Measurements from ENCODE around the gene CNIH2.
"Not testable (repeated sequence)": the region's sequence is repeated elsewhere in the genome, so short reads cannot be mapped to it uniquely, and the experiment has no call there.

CNIH2 gene

DNA sequence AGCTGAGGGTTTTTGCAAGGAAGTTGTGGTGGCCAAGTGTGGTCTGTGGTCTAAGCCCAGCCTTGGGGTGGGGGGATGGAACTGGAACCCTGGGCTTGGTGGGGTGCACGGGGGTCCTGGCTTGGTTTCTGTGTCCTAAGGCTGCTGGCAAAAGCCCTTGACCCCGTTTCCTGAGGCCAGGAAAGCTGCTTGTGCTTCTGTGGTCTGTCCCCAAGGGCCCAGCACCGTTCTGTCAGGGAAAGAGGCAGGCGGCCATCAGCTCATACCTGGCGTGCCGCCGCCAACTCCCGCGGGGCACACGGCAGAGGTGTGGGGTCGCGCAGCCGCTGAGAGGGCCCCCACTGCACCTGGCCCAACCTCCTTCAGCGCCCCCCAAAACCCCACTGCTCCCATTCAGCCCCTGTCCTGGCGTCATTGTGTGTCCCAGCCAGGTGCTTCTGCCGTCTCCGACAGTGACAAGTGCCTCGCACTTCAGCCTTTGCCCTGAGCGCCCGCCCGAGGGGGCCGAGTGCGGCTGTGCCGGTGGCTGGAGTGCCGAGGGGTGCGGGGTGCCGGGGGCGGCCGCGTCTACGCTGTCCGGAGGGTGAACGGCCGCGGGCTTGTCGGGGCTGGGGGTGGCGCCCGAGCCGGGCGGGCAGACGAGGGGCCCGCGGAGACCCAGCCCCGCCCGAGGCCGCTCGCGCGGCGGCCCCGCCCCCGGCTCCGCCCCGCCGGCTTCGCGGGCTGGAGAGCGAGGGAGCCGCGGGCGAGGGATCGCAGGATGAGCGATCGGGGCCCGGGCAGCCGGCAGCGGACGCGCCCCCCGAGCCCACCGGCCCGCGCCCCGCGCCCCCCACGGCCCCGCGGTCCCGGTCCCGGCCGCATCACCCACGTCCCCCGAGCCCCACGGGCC lies at the start of gene CNIH2:
TSS of gene CNIH2 (plus strand) at position 705 of the 892 bp plus-strand sequence. CDS start 282 bp downstream, outside the sequence.
- DNase-seq (ENCODE audit: low read depth in 2 of 3, low spot score in 1 of 3): peak in 1 of 3 donors; percentile 39

DNA sequence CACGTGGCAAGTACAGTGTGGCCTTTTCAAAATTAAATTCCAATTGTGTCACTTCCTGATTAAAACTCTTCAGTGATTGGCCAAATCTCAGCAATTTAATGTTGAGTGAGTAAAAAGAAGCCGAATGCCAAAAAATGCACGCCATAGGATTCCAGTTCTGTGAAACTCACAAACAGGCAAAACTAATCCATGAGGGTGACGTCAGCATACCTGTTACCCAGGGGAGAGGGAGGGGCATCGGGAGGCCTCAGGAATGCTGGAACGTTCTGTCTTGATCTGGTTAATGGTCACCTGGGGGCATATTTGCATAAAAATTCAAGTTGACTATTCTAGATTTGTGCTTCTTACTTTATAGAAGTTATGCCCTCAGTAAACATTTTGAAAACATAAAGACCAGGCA lies 49.5 kb upstream of the CNIH2 start:
- DNase-seq (ENCODE audit: low read depth in 2 of 3, low spot score in 1 of 3): no peak

DNA sequence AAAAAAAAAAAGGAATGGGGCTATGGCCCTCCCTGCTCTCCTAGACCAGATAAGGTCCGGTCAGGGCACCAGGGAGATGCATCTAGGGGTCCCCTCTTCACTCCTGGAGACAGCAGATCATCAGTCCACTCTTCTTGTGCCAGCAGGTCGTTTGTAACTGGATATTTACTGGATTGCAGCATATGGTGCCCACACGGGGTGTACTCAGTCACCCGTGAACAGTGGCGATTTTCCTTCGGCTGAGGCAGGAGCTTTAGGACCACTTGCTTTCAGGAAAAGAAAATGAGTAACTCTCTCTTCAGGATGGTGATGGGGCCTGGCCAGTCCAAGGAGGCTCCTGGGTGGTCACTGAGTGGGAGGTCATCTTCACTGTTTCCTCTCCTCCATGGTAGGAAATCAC lies 47.8 kb upstream of the CNIH2 start:
- no peak for DNase-seq (ENCODE audit: low read depth in 2 of 3, low spot score in 1 of 3)

DNA sequence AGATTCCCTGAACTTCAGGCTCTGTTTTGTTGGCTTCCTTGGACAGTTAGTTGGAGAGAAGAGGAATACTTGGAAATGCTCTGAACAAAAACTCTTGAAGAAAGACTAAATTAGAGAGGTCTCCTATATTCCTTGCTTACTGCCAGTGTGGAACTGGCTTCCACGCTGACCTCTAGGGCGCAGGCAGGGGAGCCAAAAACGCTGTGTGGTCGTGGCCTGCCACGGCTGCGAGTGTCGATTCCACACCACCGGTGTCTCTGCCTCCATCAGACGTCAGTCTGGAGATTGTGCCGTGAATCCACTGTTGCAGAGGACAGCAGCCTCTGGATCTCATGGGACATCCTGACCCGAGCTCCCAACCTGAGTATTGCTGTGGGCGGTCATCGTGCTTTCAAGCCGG lies 47.0 kb upstream of the CNIH2 start:
- no peak for DNase-seq (ENCODE audit: low read depth in 2 of 3, low spot score in 1 of 3)

DNA sequence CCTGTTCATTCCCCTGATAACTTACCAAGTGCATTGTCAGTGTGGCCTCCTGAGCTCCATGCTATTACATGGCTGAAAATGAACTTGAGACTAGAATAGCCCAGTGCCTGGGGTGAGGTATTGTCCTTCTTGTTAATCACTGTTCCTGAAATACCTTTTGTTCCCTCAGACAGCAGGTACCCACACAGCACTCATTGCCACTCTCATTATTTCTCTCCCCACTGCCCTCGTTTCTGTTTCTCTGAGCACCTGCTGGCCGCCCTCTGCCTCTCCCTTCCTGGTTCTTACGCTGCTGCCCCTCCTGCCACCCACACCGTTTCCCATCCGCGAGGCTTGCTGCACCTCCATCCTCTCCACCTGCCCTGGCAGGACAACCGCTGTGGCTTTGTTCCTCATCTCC lies 46.4 kb upstream of the CNIH2 start:
- no peak for DNase-seq (ENCODE audit: low read depth in 2 of 3, low spot score in 1 of 3)

DNA sequence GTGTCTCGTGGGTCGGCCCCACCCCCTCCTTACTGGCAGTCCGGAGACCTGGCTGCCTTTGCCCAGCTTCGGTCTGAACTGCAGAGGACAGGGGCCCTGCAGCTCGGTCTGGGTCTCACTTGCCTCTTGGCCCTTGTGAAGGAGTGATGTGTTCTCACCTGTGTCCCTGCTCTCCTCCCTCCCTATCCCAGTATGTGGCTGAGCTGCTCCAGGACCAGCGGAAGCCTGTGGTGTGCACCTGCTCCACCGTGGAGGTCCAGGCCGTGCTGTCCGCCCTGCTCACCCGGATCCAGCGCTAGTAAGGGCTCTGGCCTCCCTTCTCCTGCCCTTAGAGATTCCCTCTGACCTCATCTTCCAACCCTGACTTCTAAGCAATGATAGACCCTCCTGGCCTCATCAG lies 45.2 kb upstream of the CNIH2 start:
- DNase-seq (ENCODE audit: low read depth in 2 of 3, low spot score in 1 of 3): no peak

DNA sequence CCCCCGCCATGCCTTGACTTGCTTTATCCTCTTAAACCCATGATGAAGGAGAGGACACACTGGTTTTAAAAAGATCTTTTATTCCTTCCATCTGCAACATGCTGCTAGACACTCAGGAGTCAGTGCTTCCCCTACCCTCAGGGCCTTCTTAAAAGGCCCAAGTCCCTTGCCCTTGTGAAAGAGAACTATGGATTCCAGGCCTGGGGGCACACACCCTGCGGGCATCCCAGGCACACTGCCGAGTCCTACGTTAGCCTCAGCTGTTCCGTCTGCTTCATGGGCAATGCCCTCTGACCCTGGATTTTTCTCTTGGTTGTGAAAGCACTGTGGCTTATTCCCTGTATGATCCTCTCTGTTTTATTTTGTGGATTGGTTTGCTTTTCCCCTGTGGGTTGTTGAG lies 44.7 kb upstream of the CNIH2 start:
- no peak for DNase-seq (ENCODE audit: low read depth in 2 of 3, low spot score in 1 of 3)

DNA sequence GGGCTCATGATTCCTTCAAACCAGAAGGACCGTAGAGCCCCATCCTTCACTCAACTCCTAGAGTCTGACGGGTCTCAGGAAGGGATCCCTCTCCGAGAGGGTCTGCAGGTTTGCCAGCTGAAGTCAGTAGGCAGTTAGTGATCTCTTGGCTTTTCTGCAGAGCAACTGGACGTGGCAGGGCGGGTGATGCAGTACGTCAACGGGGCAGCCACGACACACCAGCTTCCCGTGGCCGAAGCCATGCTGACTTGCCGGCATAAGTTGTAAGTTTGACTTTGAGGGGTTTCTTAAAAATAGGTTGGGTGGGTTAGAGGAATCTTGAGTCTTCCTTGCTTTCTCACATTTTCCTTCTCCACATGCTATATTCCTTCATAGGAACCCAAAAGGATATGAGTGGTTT lies 42.8 kb upstream of the CNIH2 start:
- no peak for DNase-seq (ENCODE audit: low read depth in 2 of 3, low spot score in 1 of 3)

DNA sequence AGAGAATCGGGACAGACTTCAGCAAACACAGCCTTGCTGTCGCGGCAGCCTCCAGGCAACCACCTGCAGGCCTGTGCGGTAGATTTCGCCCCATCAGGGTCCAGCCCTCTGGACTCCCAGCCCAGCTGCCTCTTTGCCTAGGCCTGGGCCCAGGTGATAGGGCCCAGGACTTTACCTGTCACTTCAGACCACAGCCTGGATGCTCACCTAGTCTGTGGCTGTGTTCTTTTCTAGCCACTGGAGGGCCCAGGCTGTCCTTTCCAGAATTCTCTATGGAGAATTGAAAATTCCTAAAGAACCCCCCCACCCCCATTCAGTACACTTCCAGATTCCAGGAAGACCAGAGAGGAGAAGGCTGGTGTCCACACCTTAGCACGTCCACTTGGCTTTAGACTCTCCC lies 40.1 kb upstream of the CNIH2 start:
- no peak for DNase-seq (ENCODE audit: low read depth in 2 of 3, low spot score in 1 of 3)

DNA sequence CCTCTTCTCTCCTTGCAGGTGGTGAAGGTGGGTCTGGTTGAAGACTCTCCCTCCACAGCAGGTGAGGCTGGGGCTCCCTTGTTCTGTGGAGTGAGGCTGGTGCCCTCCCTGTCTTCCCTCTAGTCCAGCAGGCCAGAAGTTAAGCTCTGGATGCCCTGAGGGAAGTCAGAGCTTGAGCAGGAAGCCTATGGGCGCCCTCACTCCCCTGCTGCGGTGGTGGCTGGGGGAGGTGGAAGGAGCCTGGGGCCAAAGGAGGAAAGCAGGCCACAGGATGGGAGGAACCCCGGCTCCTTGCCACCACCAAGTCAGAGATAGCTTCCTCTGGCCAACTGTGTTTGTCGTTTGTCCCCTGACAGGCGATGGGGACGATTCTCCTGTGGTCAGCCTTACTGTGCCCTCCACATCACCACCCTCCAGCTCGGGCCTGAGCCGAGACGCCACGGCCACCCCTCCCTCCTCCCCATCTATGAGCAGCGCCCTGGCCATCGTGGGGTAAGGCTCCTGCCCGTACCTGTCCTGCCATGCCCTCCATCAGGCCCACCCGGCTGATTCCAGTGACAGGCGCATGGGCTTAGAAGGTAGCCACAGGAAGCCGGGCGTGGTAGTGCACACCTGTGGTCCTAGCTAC lies 39.1 kb upstream of the CNIH2 start:
- no peak for DNase-seq (ENCODE audit: low read depth in 2 of 3, low spot score in 1 of 3)

DNA sequence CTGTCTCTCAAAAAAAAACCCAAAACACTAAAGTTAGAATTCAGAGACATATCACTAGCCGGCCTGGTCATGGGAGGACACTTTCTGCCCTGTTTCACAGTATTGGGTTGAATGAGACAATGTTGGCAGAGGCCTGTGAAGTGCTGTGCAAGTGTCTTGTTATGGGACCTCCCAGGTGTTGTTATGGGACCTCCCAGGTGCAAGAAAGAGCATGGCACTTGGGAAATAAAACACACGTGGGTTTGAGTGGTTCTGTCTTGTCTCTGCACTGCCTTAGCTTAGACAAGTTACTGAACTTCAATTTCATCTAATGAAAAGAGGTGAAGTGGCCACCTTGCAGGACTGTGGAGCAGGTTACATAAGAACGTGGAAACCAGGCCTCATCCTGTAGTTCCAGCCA lies 38.5 kb upstream of the CNIH2 start:
- DNase-seq (ENCODE audit: low read depth in 2 of 3, low spot score in 1 of 3): no peak

DNA sequence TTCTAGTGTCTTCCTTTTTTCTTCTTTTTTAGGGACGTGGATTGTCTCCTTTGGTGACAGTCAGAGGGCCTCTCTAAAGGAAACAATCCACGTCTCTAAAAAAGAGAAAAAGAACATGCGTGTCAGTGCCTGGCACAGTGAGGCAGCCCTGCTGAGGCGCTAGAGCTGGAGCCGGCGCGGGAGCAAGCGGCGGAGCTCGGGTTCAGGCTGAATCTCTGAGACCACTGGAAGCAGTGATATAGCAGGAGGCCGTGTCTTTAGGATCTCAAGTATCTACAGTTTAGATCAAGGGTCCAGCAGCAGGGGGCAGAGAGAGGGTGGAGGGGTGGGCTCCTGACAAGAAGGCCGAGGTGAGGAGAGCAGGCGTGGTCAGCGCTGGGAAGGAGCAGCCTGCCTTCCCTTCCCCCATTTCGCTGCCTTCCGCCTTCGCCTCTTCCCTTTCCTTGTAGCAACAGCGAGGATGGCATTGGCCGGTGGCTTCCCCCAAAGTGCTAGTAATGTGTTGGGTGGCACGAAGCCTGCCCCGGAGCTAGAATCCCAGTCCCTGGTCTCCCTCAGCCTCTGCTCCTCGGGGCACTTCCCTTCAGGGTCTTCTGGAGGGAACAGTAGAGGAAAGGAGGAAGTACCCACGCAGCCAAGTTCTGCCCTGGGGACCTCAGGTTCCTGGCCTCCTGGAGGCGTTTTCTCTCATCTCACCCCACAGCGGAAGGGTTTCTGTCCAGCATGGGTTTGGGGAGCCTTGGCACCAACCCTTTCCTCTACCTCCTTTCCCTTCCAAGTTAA lies 37.8 kb upstream of the CNIH2 start:
- no peak for DNase-seq (ENCODE audit: low read depth in 2 of 3, low spot score in 1 of 3)

DNA sequence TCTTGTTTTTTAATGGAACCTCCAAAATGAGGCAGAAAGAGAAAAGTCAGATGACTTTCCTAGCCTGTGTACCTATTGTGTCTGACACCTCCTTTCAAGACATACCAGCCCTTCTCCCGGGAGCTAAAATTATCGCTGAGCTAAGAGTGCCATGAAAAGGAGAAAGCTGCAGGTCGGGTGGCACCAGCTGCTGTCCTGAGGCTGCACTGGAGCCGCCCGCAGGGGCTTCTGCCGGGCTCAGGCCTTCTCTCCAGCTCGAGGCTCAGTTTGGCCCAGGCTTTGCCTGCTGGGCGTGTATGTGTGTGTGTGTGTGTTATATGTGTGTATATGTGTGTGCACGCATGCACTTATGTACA lies 37.2 kb upstream of the CNIH2 start:
- DNase-seq (ENCODE audit: low read depth in 2 of 3, low spot score in 1 of 3): no peak

DNA sequence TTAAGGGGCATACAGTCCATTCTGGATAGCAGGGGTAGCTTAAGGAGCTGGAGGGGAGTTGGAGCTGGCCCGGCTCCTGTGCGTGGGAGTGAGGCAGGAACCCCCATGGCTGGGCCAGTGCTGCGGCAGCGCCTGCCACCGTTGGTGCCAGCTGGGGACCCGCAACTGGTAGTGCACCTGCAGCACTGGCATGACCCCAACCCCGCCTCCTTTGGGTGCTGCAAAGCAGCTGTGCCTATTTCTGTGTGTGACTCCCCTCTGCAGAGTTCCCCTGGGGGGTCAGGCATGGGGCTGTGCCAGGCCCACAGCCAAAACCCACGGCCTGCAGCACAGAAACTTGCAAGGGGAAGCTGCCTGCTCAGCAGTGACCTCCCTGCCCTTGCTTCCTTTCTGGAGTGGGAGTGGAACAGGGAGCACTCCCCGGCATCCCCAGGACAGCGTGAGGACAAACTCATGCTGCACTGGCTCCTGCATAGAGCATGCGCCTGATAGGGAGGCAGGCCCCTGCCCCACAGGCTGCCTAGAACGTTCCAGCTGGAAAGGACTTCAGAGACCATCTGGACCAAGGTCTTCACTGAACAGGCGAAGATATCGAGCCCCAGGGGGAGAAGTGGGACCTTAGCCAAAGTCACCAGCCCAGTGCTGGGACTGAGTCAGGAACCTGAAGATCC lies 35.7 kb upstream of the CNIH2 start:
- DNase-seq (ENCODE audit: low read depth in 2 of 3, low spot score in 1 of 3): no peak

DNA sequence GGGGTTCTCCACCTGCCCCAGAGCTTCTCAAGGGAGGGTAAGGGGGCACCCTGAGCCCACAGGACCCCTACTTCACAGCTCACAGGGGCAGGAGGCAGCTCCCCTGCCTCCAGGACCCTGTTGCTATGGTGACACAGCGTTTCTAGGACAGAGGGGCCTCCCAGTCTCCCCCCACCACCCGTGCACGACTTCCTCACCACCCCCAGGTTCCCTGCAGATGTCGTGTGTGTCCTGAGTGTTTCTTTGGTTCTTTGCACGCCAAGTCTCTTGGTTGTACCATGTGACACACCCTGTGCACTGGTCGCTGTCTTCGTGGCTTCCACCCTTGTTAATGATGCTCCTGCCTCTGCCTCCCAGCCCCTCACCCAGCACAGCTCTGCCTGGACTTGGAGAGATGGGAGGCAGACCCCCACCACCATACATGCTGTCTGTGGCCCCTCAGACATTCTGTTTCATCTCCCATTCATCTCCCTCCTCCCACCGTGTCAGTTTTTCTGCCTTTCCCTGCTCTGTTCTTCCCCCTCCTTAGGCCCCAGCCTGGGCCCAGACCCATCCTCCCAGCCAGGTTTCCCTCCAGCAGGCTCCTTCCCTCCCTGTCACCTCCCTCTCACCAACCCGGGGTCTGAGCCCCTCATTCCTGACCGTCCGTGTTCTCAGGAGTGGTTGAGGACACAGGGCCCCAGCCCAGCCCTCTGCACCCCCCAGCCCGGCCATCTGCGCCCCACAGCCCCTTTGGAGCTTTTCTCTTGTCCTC lies 34.0 kb upstream of the CNIH2 start:
- DNase-seq (ENCODE audit: low read depth in 2 of 3, low spot score in 1 of 3): no peak

DNA sequence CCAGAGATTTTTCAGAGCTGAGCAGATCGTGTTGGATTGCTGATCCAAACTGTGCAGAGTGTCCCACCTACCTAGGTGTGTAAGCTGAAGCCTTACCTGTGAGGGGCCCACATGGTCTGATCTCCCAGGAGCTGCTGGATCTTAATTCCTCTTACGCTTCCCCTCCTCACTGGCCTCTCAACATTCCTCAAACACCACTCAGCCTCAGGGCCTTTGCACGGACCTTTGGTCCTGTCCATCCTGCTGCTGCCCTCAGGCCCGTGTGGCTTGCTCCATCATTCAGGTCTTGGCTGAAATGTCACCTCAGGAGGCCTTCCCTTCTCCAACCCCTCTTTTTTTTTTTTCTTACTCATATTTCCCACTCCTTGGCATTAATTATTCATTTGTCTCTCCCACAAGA lies 30.7 kb upstream of the CNIH2 start:
- DNase-seq (ENCODE audit: low read depth in 2 of 3, low spot score in 1 of 3): no peak

DNA sequence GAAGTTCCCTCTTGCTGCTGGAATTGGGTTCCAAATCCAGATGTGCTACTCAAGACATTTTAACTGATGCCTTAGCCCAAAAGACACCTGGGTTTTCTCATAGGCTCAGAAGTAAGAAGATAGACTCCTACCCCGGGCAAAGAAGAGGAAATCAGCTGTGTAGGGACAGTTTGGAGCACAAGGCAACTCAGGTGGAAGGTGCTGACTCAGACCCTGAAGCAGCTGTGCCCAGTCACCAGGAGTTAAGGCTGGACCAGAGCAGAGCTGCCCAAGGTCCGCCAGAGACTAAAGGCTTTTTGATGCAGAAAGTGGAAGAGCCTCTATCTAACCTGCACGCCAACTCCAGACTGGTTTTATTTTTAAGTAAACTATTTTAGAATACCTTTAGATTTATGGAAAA lies 30.2 kb upstream of the CNIH2 start:
- DNase-seq (ENCODE audit: low read depth in 2 of 3, low spot score in 1 of 3): no peak

DNA sequence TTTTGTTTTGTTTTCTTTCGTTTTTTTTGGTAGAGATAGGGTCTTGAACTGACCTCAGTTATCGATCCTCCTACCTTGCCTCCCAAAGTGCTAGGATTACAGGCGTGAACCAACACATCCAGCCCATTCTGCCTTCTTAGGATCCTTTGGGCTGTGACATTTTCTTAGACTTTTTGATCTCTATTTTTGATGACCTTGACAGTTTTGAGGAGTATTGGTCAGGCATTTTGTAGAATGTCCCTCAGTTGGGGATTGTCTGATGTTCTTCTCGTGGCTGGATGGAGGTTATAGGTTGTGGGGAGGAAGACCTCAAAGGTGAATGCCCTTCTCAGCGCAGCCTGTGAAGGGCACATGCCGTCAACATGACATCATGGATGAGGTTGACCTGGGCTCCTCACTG lies 29.1 kb upstream of the CNIH2 start:
- DNase-seq (ENCODE audit: low read depth in 2 of 3, low spot score in 1 of 3): no peak

DNA sequence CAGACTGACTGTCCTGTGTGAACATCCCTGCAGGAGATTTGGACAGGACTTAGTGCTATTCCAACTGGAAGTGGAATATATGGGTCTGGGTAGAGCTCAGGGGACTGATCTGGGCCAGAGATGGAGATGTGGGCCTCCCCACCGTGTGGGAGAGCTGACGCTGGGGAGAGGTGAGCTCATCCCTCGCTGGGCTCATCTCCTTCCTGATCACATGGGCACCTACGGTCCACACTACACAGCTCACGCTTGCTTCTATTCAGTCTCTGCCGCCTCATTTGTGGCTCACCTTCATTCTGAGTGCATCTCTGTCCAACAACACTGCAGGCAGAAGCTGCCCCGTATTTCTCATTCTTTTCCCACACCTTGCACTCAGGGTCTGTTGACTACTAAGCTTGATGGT lies 26.2 kb upstream of the CNIH2 start:
- DNase-seq (ENCODE audit: low read depth in 2 of 3, low spot score in 1 of 3): no peak

DNA sequence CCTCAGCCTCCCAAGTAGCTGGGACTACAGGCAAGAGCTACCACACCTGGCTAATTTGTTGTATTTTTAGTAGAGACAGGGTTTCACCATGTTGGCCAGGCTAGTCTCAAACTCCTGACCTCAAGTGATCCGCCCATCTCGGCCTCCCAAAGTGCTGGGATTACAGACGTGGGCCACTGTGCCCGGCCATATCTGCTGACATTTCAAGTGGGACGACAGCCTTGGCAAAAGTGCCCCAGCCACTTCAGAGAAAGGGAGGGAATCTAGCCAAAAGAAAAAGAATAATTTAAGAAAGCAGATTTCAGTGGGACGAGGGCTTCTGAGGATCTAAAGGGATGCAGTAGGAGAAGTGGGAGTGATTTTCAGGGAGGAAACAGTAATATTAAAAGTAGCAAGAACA lies 24.9 kb upstream of the CNIH2 start:
- DNase-seq (ENCODE audit: low read depth in 2 of 3, low spot score in 1 of 3): not testable (repeated sequence)

DNA sequence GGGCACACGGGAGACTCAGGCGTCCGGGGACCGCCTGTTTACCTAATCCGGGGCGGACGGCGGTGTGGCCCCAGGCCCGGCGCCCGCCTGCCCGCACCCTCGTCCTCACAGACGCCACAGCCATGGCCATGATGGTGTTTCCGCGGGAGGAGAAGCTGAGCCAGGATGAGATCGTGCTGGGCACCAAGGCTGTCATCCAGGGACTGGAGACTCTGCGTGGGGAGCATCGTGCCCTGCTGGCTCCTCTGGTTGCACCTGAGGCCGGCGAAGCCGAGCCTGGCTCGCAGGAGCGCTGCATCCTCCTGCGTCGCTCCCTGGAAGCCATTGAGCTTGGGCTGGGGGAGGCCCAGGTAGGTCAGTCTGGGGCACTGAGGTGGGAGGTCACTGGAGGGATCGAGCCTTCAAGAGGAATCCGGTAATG lies 19.5 kb upstream of the CNIH2 start:
- DNase-seq (ENCODE audit: low read depth in 2 of 3, low spot score in 1 of 3): no peak
